Trophoblast cell (in vitro differentiated cells and primary cell): Measurements from ENCODE around the gene ZNF738.
"Not testable (repeated sequence)": the region's sequence is repeated elsewhere in the genome, so short reads cannot be mapped to it uniquely, and the experiment has no call there.

Experiments
- DNase-seq, 2 donors: peaks; one replicate each; pipeline ENCODE4 v3.0.0-alpha.2; 2016
- H2AFZ ChIP-seq: 2 replicates; pipeline ENCODE4 v1.6.1; 2013; ENCODE audit warnings: low read length, moderate library complexity, mild to moderate bottlenecking; ENCODE audit not compliant: insufficient read depth, poor library complexity
- H2AK5ac ChIP-seq: 2 replicates; pipeline ENCODE4 v1.6.1; 2013; ENCODE audit warnings: mild to moderate bottlenecking, low read length
- H2BK120ac ChIP-seq: 2 replicates; pipeline ENCODE4 v1.6.1; 2013; ENCODE audit warnings: low read length, mild to moderate bottlenecking, moderate library complexity; ENCODE audit not compliant: insufficient read depth, poor library complexity
- H2BK12ac ChIP-seq: 2 replicates; pipeline ENCODE4 v1.6.1; 2013; ENCODE audit warnings: mild to moderate bottlenecking, low read length, moderate library complexity
- H2BK5ac ChIP-seq: 2 replicates; pipeline ENCODE4 v1.6.1; 2013; ENCODE audit warnings: low read length, low read depth, moderate library complexity, mild to moderate bottlenecking; ENCODE audit not compliant: poor library complexity
- H3K14ac ChIP-seq: 2 replicates; pipeline ENCODE4 v1.6.1; 2013; ENCODE audit warnings: mild to moderate bottlenecking, low read length
- H3K18ac ChIP-seq: 2 replicates; pipeline ENCODE4 v1.6.1; 2013; ENCODE audit warnings: mild to moderate bottlenecking, low read length
- H3K23ac ChIP-seq: 2 replicates; pipeline ENCODE4 v1.6.1; 2013; ENCODE audit warnings: low read length
- H3K27ac ChIP-seq: 2 replicates; pipeline ENCODE4 v1.5.1; 2013; ENCODE audit warnings: low read depth, mild to moderate bottlenecking, inconsistent platforms, low read length, moderate library complexity
- H3K27me3 ChIP-seq: 2 replicates; pipeline ENCODE4 v1.6.1; 2013; ENCODE audit warnings: inconsistent platforms, mild to moderate bottlenecking, low read length, moderate library complexity; ENCODE audit not compliant: insufficient read depth
- H3K36me3 ChIP-seq, 2 experiments: 1 replicate in 1 of 2; 2 replicates in 1 of 2; pipeline ENCODE4 v1.6.1; 2013; ENCODE audit warnings: low read length in 2 of 2, mild to moderate bottlenecking in 2 of 2, moderate library complexity in 1 of 2; ENCODE audit not compliant: insufficient read depth in 2 of 2, control insufficient read depth in 1 of 2
- H3K4ac ChIP-seq: 2 replicates; pipeline ENCODE4 v1.6.1; 2013; ENCODE audit warnings: low read depth, mild to moderate bottlenecking, low read length, moderate library complexity
- H3K4me1 ChIP-seq, 2 experiments: 1 replicate in 1 of 2; 2 replicates in 1 of 2; pipeline ENCODE4 v1.6.1; 2013; ENCODE audit warnings: low read length in 2 of 2, mild to moderate bottlenecking in 2 of 2, moderate library complexity in 1 of 2; ENCODE audit not compliant: insufficient read depth in 2 of 2, control insufficient read depth in 1 of 2
- H3K4me2 ChIP-seq: 2 replicates; pipeline ENCODE4 v1.6.1; 2013; ENCODE audit warnings: inconsistent platforms, mild to moderate bottlenecking, low read length, moderate library complexity
- H3K4me3 ChIP-seq: 2 replicates; pipeline ENCODE4 v1.5.1; 2013; ENCODE audit warnings: mild to moderate bottlenecking, low read depth, low read length, inconsistent platforms
- H3K79me1 ChIP-seq: one replicate; pipeline ENCODE4 v1.6.1; 2013; ENCODE audit warnings: low read length
- H3K79me2 ChIP-seq: 2 replicates; pipeline ENCODE4 v1.6.1; 2013; ENCODE audit warnings: low read length, mild to moderate bottlenecking; ENCODE audit not compliant: control insufficient read depth, insufficient read depth, poor library complexity
- H3K9ac ChIP-seq: 2 replicates; pipeline ENCODE4 v1.6.1; 2013; ENCODE audit warnings: mild to moderate bottlenecking, low read length
- H3K9me3 ChIP-seq: 2 replicates; pipeline ENCODE4 v1.6.1; 2013; ENCODE audit warnings: low read depth, mild to moderate bottlenecking, control low read depth, inconsistent platforms, low read length; ENCODE audit not compliant: insufficient read depth
- H4K12ac ChIP-seq: 2 replicates; pipeline ENCODE4 v1.6.1; 2013; ENCODE audit warnings: low read depth, mild to moderate bottlenecking, low read length, moderate library complexity
- H4K8ac ChIP-seq: 2 replicates; pipeline ENCODE4 v1.6.1; 2013; ENCODE audit warnings: low read depth, mild to moderate bottlenecking, low read length, moderate library complexity
- H4K91ac ChIP-seq: one replicate; pipeline ENCODE4 v1.6.1; 2013; ENCODE audit warnings: low read depth, mild to moderate bottlenecking, low read length, moderate library complexity
- WGBS: extraction: QIAGEN DNeasy Blood & Tissue Kit; methylation state at CpG from one replicate; pipeline ENCODE4 v1.1.7; 2013; ENCODE audit warnings: missing lambda C conversion rate; ENCODE audit not compliant: insufficient read length, insufficient coverage; ENCODE audit errors: extremely low coverage; 5-methylcytosine and 5-hydroxymethylcytosine counted together

ZNF738 gene

DNA sequence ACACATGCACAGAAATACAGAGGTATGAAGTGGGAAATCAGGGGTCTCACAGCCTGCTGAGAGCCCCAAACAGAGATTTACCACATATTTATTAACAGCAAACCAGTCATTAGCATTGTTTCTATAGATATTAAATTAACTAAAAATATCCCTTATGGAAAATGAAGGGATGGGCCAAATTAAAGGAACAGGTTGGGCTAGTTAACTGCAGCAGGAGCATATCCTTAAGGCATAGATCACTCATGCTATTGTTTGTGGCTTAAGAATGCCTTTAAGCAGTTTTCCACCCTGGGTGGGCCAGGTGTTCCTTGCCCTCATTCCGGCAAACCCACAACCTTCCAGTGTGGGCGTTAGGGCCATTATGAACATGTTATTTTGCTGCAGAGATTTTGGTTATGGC is 14.0 kb upstream of the ZNF738 start:
- H4K91ac ChIP-seq, H3K79me2 ChIP-seq, H3K9ac ChIP-seq, H2BK12ac ChIP-seq, DNase-seq, H2AK5ac ChIP-seq, H2AFZ ChIP-seq, H3K4me3 ChIP-seq, H4K8ac ChIP-seq, H3K4me2 ChIP-seq, H3K27ac ChIP-seq, H3K4ac ChIP-seq, H2BK120ac ChIP-seq, H3K79me1 ChIP-seq, H3K18ac ChIP-seq, H4K12ac ChIP-seq, H3K14ac ChIP-seq, H3K4me1 ChIP-seq, H3K36me3 ChIP-seq, H3K23ac ChIP-seq, H2BK5ac ChIP-seq, H3K27me3 ChIP-seq, H3K9me3 ChIP-seq: not testable (repeated sequence)
- no CpG with 5 or more reads among the region's 2 CpGs for WGBS

- Histone ChIP-seq H3K27me3 (no peaks in the 10 kb centered on the region), H4K8ac (no peak overlapping the region), H3K27ac (no peak overlapping the region), H2BK12ac (no peak overlapping the region), H3K4me2 (no peak overlapping the region), H2BK120ac (no peak overlapping the region), H3K18ac (no peak overlapping the region), H3K4me1 (no peaks in the 10 kb centered on the region), H2AK5ac (no peak overlapping the region), H2AFZ (no peak overlapping the region), H3K79me2 (no peaks in the 10 kb centered on the region), H3K9ac (no peak overlapping the region), H4K12ac (no peak overlapping the region), H3K14ac (no peak overlapping the region), H3K4ac (no peak overlapping the region), H4K91ac (no peak overlapping the region), H3K79me1 (no peaks in the 10 kb centered on the region), H3K9me3 (no peaks in the 10 kb centered on the region), H3K36me3 (no peaks in the 10 kb centered on the region), H3K23ac (no peak overlapping the region), H3K4me3 (no peak overlapping the region), H2BK5ac (no peak overlapping the region)
- DNase-seq = no peak
- no CpG with 5 or more reads among the region's 2 CpGs for WGBS
These were observed 6.0 kb upstream of the ZNF738 start for GRCh38 chr19:21352830-21353229.

DNA sequence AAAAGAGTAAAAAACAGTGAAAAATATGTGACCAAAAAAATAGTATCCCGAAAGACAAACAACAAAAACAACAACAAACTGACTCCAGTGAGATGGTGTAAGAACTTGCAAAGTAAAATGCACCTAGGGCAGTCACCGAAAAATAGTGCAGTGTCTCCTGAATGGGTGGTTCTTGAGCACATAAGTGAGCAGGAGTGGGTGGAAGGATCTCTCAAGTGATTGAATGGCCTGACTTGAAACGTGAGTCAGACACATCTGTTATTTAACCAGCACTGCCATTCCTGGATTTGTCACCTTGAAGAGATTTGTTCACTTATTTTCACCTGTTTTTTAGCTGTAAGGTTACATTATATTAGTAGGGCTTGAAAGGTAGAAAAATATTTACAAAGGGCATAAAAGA is 3.5 kb downstream of the ZNF738 start:
- peak overlapping the region; percentile 14 for H3K4ac ChIP-seq
- DNase-seq = no peak
- no peak overlapping the region for H3K18ac ChIP-seq
- peaks cover 9 to 16% of the 10 kb centered on the region in 2 experiments for H3K36me3 ChIP-seq
- no peak overlapping the region for H3K4me3 ChIP-seq
- no CpG with 5 or more reads among the region's 3 CpGs for WGBS
- H3K23ac ChIP-seq = no peak overlapping the region
- H2AK5ac ChIP-seq = no peak overlapping the region
- no peak overlapping the region for H3K4me2 ChIP-seq
- H3K9me3 ChIP-seq = no peaks in the 10 kb centered on the region
- H3K27me3 ChIP-seq = no peaks in the 10 kb centered on the region
- H2BK5ac ChIP-seq = no peak overlapping the region
- no peaks in the 10 kb centered on the region for H3K4me1 ChIP-seq
- peaks cover 10% of the 10 kb centered on the region for H3K79me2 ChIP-seq
- no peak overlapping the region for H2BK12ac ChIP-seq
- no peak overlapping the region for H3K14ac ChIP-seq
- H3K9ac ChIP-seq = no peak overlapping the region
- H4K8ac ChIP-seq = no peak overlapping the region
- no peak overlapping the region for H4K91ac ChIP-seq
- no peak overlapping the region for H4K12ac ChIP-seq
- no peak overlapping the region for H2AFZ ChIP-seq
- H3K79me1 ChIP-seq = peaks cover 5% of the 10 kb centered on the region
- H3K27ac ChIP-seq = no peak overlapping the region
- no peak overlapping the region for H2BK120ac ChIP-seq

- H4K8ac ChIP-seq = no peak overlapping the region
- no peak overlapping the region for H3K14ac ChIP-seq
- no peak overlapping the region for H3K27ac ChIP-seq
- H2BK12ac ChIP-seq = no peak overlapping the region
- H3K4me3 ChIP-seq = no peak overlapping the region
- H3K4ac ChIP-seq = no peak overlapping the region
- H3K79me2 ChIP-seq = no peaks in the 10 kb centered on the region
- H2AFZ ChIP-seq = no peak overlapping the region
- no CpG with 5 or more reads among the region's 4 CpGs for WGBS
- peaks cover 13 to 14% of the 10 kb centered on the region in 2 experiments for H3K36me3 ChIP-seq
- no peak overlapping the region for H3K9ac ChIP-seq
- no peak overlapping the region for H2BK120ac ChIP-seq
- H3K27me3 ChIP-seq = no peaks in the 10 kb centered on the region
- no peak overlapping the region for H2AK5ac ChIP-seq
- H3K9me3 ChIP-seq = peaks cover 16% of the 10 kb centered on the region
- DNase-seq = peak in 1 of 2 donors; percentile 2
- H3K4me1 ChIP-seq = no peaks in the 10 kb centered on the region
- H3K4me2 ChIP-seq = no peak overlapping the region
- H2BK5ac ChIP-seq = no peak overlapping the region
- H4K91ac ChIP-seq = no peak overlapping the region
- H3K18ac ChIP-seq = no peak overlapping the region
- H3K79me1 ChIP-seq = no peaks in the 10 kb centered on the region
- H4K12ac ChIP-seq = no peak overlapping the region
- no peak overlapping the region for H3K23ac ChIP-seq
These were observed 25.3 kb downstream of the ZNF738 start for GRCh38 chr19:21383980-21384582.
